DMS79 treated with DMSO at 0.1 percent for 48 hours (cell line): Measurements from ENCODE around the gene ING3.
"Not testable (repeated sequence)": the region's sequence is repeated elsewhere in the genome, so short reads cannot be mapped to it uniquely, and the experiment has no call there.

Source experiments
- DNase-seq: peaks from one replicate; lab custom pipeline; 2025; lab: John Stamatoyannopoulos, UW

Gene ING3

DNA sequence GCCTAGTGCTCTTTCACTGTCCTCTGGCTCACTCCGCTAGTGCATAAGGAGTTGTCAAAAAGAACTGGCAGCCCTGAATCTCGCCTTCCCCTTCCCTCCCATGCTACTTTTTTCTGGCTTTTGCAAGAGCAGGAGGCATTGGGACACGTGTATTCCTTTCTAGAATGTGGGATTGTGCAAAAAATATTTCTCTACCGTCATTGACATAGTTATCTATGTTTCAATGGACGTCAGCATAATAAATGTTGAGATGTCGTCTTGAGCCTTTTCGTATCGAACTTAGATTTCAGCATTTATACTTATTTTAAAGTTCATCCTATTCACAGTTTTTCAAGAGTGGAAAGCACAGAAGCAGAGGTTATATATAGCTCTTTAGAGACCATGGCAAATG lies 727 bp downstream of the ING3 start:
- no peak for DNase-seq

DNA sequence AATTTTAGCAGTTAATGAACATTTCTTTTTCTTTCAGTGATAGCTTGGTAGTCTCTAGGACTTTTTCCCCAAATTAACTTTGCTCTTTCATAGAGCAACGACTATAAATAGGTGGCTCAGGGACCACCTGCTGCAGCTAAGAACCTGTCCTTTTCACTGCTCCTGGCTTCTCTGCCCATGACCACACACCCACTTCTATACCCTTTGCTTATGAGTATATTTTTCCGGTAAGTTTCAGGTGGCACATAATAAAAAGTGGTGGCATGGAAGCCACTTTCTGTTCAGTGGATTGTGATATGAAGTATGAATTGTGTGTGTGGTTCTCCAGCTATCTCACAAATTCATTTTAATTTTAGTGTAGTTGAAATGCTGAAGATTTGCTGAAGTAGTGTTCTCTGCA lies 1.2 kb downstream of the ING3 start:
- DNase-seq = no peak

DNA sequence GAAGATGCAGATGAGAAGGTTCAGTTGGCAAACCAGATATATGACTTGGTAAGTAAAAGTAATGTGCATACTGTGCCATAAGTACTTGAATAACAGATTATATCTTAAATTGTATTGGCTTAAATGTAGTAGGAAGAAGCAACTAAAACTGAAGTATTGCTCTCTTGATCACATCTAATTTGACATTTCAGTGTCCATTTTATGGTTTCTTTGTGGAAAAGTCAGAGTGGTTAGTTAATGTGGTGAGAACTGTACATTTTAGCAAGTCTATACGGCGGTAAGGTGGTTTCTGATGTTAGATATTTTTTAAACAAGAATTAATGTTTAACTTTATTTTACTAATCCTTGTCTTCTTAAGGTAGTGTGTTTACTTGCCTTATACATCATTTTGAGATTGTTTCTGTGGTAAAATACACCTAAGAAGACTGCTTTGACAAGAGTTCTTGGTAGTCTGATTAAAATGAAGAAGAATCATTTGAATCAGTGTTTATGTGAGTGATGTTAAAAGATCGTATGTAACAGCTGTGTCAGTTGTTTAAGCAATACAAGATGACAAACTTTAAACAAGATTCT lies 5.1 kb downstream of the ING3 start:
- DNase-seq = no peak

DNA sequence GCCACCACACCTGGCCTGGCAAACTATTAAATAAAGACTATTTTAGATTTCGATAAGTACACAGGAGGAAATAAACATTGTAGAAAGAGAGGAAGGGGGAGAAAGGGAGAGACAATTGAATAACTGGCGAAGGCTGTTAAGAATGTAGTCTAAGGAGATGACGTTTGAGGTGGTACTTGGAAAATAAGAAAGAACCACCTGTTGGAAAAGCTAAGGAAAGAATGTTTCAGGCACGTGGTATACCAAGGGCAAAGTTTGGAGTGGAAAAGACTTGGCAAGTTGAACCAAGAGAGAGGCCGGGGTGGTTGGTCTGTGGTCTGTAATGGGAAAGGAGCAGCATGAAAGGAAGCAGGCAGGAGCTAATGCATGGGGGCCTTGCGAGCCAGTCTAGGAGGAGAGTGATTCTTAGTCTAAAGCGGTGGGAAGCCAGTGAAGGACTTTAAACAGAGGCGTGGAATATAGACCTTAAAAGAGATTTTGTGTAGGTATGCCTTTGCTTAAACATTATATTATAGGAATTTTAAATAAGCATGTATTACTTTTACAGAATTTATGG lies 9.4 kb downstream of the ING3 start:
- DNase-seq = no peak

DNA sequence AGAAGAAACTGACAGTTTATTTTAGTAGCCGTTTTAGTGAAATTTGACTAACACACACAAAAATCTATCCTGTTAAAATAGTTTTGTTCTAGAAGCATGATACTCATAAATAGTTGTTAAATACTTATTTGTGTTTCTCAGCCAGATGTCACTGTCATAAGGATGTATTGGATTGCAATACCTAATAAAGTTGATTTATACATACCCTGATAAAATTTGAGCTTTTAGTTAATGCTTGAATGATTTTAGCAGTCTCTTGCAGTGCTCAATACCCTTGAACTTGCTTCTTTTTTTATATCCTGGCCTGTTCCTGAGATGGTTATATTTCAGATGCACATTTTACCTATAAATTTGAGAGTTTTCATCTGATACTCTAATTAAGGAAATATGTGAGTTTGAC lies 10.1 kb downstream of the ING3 start:
- DNase-seq = no peak

DNA sequence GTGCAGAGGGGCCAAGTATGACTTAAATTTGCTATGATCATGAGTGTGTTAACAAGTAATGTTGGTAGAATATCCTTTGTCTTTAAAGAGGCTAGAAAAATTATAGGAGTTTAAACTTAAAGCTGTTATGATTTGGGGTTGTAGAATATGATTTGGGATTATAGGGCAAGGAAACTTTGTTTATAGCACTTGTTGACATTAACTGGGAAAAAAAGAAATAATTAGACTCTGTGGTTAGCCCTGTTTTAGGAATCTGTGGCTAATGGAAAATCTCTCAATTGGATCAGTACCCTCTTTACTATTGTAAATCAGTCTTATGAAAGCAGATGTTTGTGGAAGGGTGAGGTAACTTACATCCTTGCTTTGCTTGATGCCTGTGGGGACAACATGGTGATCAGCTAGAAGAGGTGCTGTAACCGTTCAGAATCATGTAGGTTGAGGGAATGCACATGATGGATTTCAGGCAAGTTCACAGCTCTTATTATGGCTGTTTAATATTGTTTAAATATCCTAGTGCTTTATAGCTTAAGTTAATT lies 11.1 kb downstream of the ING3 start:
- DNase-seq = no peak

DNA sequence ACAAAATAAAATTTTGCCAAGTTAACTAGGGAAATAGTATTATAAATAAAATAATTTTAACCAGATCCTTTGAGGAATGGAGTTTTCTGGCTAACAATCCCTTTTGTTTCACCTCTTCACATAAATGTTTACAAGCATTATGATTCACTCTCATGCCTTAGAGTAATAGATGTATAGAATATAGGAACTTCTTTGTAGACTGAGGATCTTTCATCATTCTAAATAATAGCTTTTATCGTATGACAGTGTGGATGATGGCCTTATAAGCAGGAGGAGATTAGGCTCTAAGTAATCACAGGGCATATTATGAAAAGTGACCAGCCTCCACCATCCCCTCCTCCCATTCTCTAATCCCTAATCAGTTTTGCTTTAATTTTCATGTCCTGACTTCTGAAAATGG lies 13.5 kb downstream of the ING3 start:
- no peak for DNase-seq

DNA sequence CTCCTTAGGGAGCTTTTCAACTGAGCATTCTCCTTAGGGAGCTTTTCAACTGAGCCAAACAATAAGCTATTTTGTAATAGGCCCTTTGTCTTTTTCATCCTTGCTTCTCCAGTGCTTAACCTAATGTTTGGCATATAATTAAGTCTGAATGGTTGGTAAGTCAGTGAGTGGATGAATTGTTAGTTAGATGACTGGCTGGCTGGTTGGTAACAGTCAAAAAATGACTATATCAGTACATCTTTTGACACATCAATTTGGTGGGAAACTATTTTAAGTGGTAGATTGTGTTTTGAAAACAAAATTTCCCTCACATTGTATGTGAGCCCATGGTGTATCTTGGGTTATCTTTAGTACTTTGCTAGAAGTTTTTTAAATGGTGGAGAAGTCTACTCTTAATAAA lies 16.4 kb downstream of the ING3 start:
- no peak for DNase-seq

DNA sequence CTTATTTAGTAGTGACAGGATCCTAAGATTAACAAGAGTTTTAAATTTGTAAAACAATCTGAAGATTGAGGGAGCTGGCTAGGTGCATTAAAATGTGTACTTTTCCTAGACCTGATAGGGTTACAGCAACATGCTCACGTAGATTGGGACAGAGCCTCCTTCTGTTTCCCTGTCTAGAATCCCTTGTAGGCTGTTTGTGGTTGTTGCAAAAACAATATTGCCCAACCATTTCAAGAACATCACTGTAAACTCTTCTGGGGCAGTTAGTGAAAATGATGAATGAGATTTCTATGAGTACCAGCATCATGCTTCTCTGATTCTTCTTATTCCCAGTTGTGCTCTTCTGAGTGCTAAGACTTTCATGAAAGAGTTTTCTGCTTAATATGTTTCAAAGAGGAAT lies 23.3 kb downstream of the ING3 start:
- no peak for DNase-seq

DNA sequence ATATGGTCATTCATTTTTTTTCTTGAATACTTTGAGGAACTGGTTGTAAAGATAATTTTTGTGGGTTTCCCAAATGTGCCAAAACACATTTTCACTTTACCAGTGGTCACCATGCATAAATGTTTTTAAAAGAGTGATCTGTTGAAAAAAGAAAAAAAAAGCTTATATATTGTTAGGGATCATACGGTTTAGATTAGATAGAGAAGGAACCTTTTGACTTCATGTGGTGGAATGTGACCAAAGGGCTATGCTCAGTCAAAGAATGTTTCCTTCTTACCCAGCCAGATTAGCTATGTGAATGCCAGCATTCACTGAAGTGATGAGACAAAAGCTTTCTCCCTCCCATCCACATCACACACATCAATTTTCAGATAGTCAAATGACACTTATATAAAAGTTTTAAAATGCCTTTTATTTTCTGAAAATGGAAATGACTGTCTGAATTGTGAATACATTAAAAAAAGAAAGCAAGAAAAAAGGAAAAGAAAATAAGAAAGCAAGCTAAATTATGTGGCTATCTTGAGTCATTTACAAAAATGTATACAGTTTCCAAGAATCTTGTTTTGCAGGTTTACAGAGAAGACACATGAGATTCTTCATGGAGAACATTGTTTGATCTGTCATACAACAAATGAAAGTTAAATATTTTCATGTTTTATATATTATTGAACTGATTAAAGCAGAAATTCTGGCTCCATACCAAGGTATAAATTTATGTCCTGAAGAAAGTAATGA lies 29.4 kb downstream of the ING3 start:
- no peak for DNase-seq

DNA sequence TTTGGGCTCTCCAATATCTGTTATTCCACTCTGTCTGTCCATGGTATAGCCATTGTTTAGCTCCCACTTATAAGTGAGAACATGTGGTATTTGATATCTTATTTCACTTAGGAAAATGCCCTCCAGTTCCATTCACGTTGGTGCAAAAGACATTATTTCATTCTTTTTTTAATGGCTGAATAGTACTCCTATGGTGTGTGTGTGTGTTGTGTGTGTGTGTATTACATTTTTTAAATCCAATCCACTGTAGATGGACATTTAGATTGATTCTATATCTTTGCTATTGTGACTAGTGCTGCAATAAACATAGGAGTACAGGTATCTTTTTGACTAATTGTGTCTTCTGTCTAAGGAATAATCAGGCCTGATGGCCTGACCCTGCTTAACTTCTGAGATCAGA lies 30.5 kb downstream of the ING3 start:
- no peak for DNase-seq

DNA sequence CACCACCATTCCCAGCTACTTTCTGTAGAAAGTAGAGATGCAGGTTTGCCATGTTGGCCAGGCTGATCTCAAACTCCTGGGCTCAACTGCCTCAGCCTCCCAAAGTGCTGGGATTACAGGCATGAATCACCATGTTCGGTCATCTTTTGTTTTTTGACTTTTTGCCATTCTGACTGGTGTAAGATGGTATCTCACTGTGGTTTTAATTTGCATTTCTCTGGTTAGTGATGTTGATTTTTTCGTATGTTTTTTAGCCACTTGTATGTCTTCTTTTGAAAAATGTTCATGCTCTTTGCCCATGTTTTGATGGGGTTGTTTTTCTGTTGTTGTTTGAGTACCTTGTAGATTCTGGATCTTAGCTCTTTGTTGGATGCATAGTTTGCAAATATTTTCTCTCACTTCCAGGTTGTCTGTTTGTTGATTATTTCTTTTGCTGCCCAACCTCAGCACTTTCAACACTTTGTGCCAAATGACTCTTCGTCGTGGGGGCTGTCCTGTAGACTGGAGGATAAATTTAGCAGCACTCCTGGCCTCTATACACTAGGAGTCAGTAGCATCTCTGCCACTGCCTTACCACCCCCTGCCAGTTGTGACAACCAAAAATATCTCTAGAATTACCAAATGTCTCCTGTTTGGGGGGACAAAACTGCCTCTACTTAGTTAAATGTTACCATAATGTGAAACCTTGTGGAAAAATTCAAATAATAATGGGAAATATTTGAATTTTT lies 31.5 kb downstream of the ING3 start:
- DNase-seq = no peak

DNA sequence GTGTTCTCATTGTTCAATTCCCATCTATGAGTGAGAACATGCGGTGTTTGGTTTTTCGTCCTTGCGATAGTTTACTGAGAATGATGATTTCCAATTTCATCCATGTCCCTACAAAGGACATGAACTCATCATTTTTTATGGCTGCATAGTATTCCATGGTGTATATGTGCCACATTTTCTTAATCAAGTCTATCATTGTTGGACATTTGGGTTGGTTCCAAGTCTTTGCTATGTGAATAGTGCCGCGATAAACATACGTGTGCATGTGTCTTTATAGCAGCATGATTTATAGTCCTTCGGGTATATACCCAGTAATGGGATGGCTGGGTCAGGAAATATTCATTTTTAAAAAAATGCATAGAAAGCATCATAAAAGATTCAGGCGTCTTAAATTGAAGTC lies 33.0 kb downstream of the ING3 start:
- DNase-seq = not testable (repeated sequence)

DNA sequence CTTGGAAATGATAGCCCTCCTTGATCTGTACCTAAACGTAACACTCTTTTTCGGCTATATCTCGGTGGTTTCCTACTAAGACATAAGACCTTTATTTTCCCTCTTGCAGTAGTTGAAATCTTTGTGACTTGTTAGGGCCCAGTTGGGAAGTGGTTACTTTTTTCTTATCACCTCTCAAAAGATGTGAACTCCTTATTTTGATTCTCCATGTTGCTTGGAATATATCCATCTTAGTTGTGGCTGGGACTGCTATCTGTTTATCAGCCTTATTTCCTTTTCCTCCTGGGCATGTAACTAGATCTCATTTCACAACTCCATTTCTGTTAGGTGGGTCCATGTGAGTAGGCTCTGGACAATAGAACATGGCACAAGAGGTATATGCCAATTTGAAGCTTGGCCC lies 33.8 kb downstream of the ING3 start:
- no peak for DNase-seq

DNA sequence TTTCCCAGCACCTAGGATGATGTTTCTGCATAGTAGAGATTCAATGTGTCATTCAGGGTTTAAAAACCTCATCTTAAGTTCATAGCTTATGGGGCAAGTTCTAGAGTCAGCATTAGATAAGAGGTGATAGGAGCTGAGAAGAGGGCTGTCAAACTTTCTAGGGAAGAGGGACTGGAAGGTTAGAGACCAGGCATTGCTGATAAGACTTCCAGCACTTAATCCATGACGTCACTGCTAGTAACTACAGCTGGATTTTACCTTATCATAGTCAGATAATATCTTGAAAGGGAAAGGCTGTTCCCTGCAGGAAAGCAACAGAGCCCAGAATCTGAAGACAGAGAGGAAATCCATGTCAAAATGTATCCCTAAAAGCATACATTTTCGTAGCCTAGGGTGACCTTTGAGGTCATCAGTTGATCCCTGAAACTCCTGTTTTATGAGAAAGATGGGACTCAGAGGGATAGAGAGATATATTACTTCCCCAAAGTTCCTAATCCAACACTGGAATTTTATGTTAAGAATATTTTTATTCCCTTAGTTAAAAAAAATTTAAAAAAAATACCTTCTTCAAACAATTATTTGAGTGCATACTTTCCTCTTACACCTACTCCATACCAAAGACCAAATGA lies 34.7 kb downstream of the ING3 start:
- no peak for DNase-seq

DNA sequence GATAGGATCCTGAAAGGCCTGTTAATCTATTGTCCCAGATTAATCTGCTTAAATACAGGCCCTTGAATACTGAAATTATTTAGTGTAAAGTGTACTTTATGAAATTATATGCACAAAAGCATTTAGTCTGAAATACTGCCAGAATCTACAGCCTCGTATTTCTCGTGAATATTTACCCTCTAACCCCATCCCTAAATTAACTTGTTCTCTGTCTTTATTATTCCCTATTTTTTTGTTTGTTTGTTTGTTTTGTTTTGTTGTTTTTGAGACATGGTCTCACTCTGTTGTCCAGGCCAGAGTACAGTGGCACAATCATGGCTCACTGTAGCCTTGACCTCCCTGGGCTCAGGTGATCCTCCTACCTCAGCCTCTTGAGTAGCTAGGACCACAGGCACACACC lies 35.3 kb downstream of the ING3 start:
- DNase-seq = no peak

DNA sequence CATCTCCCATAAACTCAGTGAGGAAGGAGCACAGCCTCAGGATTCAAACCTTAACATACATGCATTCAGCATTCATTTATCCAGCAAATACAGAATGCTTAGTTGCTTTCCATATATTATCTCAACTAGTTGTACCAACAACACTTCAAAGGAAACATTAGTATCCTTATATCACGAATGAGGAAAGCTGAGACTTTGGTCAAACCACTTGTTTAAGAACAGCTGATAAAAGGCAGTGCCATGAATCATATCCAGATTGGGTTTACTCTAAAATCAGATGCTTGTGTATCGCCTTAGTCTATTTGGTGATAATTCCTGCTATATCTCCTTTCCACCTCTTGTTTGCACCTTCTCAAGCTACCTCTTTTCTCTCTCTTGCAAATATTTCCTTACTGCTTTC lies 36.1 kb downstream of the ING3 start:
- DNase-seq = no peak

DNA sequence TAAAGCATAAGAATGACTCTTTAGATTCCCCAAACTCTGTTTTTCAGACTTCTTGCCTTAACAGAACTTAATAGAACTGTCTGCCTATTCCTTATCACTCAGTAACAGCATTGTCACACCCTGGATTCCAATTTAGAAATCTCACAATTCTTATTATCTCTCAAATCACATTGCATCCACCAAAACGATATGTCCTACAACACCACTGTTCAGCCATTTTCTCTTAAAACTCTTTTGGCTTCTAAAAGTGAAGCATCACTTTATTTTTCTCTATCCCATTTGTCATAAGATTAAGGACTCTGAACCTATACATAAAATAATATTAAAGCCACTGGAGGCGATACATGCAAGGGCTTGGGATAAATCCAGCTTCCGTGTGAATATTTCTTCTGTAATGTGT lies 36.7 kb downstream of the ING3 start:
- DNase-seq = no peak

DNA sequence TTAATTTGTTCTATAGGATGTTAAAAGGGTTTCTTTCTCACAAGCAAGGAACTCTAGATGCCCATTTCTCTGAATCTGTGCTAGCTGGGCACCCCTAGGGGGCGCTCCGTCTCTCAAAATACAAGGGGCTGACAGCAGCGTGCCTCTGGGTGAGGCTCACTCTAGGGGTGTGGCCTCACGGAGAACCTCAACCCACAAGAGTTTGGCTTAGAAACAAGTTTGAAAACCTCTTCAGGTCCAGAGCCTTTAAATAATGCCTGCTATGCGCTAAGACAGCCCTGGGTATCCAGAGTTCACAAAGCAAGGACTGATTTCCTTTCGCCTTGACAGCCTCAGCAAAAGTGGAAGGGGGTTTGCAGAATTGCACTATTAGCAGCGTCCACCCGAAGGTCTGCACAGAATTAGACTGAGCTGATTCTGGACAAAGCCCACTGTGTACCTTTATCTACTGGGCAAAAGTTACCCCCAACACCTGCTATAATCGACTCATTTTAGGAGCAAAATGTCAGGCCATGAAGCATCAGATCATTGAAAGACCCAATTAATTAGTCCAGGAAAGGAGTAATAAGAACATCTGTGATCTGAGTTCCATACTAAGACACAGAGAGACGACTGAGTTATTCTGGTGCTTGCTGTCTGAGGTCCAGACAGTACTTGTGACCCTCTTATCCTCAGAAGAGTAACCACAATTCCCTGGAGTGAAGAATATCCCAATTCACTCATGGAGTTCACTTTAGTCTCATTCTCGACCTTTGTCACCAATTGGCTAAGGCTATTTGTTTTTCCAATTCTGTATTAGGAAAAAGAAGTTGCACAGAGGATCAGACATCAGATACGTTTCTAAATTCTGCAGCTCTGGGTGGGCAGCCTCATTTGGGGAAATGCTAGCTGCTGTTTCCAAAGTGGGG lies 37.4 kb downstream of the ING3 start:
- peak; percentile 48 for DNase-seq

DNA sequence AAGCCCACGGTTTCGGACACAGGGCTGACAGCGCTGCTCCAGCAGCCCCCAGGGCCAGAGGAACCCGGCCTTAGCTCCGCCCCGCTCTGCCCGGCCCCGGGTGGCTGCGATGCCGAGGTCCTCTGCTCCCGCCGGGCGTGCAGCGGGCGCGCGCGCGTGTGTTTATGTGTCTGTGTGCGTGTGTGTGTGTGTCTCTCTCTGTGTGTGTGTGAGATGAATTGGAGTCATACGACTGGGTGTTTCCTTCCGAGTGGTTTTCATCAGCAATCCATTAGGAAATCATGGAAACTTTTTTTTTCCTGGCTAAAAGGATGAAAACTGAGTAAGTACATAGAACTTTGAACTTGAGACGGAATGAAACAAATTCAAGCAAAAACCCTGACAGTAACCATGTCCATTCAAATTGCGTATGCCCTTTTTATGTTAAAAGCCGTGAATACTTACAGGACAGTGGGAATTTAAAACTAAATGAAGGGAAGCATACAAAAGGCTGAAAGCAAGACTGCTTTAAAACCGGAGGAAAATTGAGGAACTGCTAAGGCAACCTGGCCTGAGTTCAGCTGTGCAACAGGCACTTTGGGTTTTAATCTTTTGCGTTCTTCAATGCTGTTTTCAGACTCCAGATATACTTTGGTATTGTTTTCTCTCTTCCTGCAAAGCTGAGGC lies 38.1 kb downstream of the ING3 start, which contains the start of gene CPED1:
Gene CPED1, plus strand, starts transcription at position 121 of the 666 bp plus-strand sequence. CDS start 911 bp downstream, outside the sequence.
- DNase-seq = peak; percentile 9
